Inferior parietal cortex (tissue), 1 donor: Measurements from ENCODE around the gene FURIN.
"Not testable (repeated sequence)": the region's sequence is repeated elsewhere in the genome, so short reads cannot be mapped to it uniquely, and the experiment has no call there.

ENCODE experiments used
- DNase-seq: peaks from one replicate; pipeline ENCODE4 v3.0.0-alpha.2; 2016; ENCODE audit errors: extremely low spot score

Gene FURIN

GRCh38 chr15:90902840-90903732, 34.7 kb downstream of the FURIN start, which contains the start of gene MAN2A2:
Gene MAN2A2, plus strand, starts transcription at chr15:90903302. Its CDS starts 906 bp downstream, at chr15:90904208.
- peak; percentile 75 for DNase-seq

GRCh38 chr15:90903733-90904536, 35.5 kb downstream of the FURIN start:
- DNase-seq = no peak

GRCh38 chr15:90904746-90905145, 36.4 kb downstream of the FURIN start:
- DNase-seq = no peak

- DNase-seq = no peak
Observed at GRCh38 chr15:90905306-90906180, 37.2 kb downstream of the FURIN start.

GRCh38 chr15:90906181-90906849, 37.9 kb downstream of the FURIN start:
- no peak for DNase-seq

GRCh38 chr15:90907051-90907660, 38.8 kb downstream of the FURIN start:
- DNase-seq = no peak

- no peak for DNase-seq
Observed at GRCh38 chr15:90907838-90908507, 39.6 kb downstream of the FURIN start.

- DNase-seq = not testable (repeated sequence)
Observed at GRCh38 chr15:90909449-90909848, 41.1 kb downstream of the FURIN start.

GRCh38 chr15:90909976-90910375, 41.6 kb downstream of the FURIN start:
- no peak for DNase-seq

GRCh38 chr15:90910441-90911301, 42.3 kb downstream of the FURIN start:
- no peak for DNase-seq

- DNase-seq = no peak
Observed at GRCh38 chr15:90911302-90911623, 42.9 kb downstream of the FURIN start.

- DNase-seq = no peak
Observed at GRCh38 chr15:90911906-90912769, 43.8 kb downstream of the FURIN start.

- DNase-seq = no peak
Observed at GRCh38 chr15:90912770-90913075, 44.3 kb downstream of the FURIN start.

GRCh38 chr15:90913398-90913944, 45.1 kb downstream of the FURIN start:
- no peak for DNase-seq

- no peak for DNase-seq
Observed at GRCh38 chr15:90914305-90915080, 46.1 kb downstream of the FURIN start.

- no peak for DNase-seq
Observed at GRCh38 chr15:90915216-90915807, 46.9 kb downstream of the FURIN start.
